Heart right ventricle (tissue), 16 donors: Measurements from ENCODE around the gene SOCS2. TPM values are rescaled to one million over a fixed set of nuclear protein-coding genes. Genes with fewer than 3 reads are reported as not detected.

ENCODE experiments used
- ATAC-seq, 8 donors: fragments of 200-7000 bp; cut with Tn5 transposase; one replicate each; pipeline ENCODE4 v1.9.1; 2020; ENCODE audit warnings: mild to moderate bottlenecking in 8 of 8, moderate library complexity in 8 of 8, moderate number of reproducible peaks in 1 of 8
- DNase-seq, 2 donors: peaks; one replicate each; pipeline ENCODE4 v3.0.0-alpha.2; 2020
- H3K27ac ChIP-seq, 10 donors: fragments of 200-600 bp; sonication (generic) in 2 of 10; one replicate each; pipeline versions ENCODE4 v1.5.0 to v1.8.0; 2020 to 2022; ENCODE audit warnings: mild to moderate bottlenecking in 3 of 10
- H3K27me3 ChIP-seq, 7 donors: fragments of 200-600 bp; one replicate each; pipeline ENCODE4 v1.8.0; 2021 to 2022; ENCODE audit warnings: mild to moderate bottlenecking in 2 of 7
- H3K36me3 ChIP-seq, 9 donors: fragments of 200-600 bp; sonication (generic) in 1 of 9; one replicate each; pipeline versions ENCODE4 v1.5.0 to v1.8.0; 2020 to 2022; ENCODE audit warnings: mild to moderate bottlenecking in 2 of 9
- H3K4me1 ChIP-seq, 9 donors: fragments of 200-600 bp; sonication (generic) in 1 of 9; one replicate each; pipeline versions ENCODE4 v1.5.0 to v1.8.0; 2020 to 2022; ENCODE audit warnings: mild to moderate bottlenecking in 4 of 9
- H3K4me3 ChIP-seq, 10 donors: fragments of 200-600 bp; sonication (generic) in 2 of 10; one replicate each; pipeline versions ENCODE4 v1.5.0 to v1.8.0; 2020 to 2022; ENCODE audit warnings: mild to moderate bottlenecking in 7 of 10, moderate library complexity in 2 of 10
- H3K9me3 ChIP-seq, 11 donors: fragments of 200-600 bp in 10 of 11; sonication (generic) in 2 of 11; one replicate each; pipeline versions ENCODE4 v1.5.0 to v1.8.0; 2013 to 2022; ENCODE audit warnings: mild to moderate bottlenecking in 2 of 11, control low read depth in 1 of 11, moderate library complexity in 1 of 11
- CTCF ChIP-seq, 9 donors: fragments of 200-600 bp; sonication (generic) in 2 of 9; IDR thresholded peaks; one replicate each; pipeline versions ENCODE4 v1.5.0 to v1.8.0; 2021 to 2022; ENCODE audit warnings: antibody characterized with exemption in 9 of 9, mild to moderate bottlenecking in 5 of 9, moderate library complexity in 1 of 9
- WGBS, 2 donors: extraction: QIAGEN DNeasy Blood & Tissue Kit; methylation state at CpG; one replicate each; pipeline ENCODE4 v1.1.7; 2013; ENCODE audit warnings: inconsistent platforms in 1 of 2; 5-methylcytosine and 5-hydroxymethylcytosine counted together
- intact Hi-C, 10 donors: fragments of 100-400 bp; cut with DNase I; formaldehyde crosslinking; loops; one replicate each; pipeline versions ENCODE4 v1.11.1 to v1.14.2; 2022
- long read RNA-seq, 3 donors: library from polyadenylated mRNA; unstranded; transcript quantifications; one replicate each; pipeline ENCODE4 v2.0.0, GENCODE V29; 2020 to 2021
- polyA plus RNA-seq, 2 donors: library from polyadenylated mRNA; stranded (reverse); fragments of 200-250 nt; gene quantifications; one replicate each; pipeline ENCODE4 v1.2.3, GENCODE V29; 2013
- total RNA-seq, 10 donors: library from RNA; stranded (reverse); fragmentation: NEBNext Ultra II Directional in 3 of 10; extraction: Animal tissue kit (Norgen Biotek cat#: 25700) in 3 of 10; gene quantifications; one replicate each; pipeline versions ENCODE4 v1.2.1 to v1.2.4, GENCODE V29; 2021 to 2023
- donor health status: Arrhythmogenic right ventricular cardiomyopathy.
- donor health status: ischemic (EF 13 %, LVEDD 7.1; RV severe dilation, severe dysfunction).
- donor health status: healthy with polysubstance abuse.
- donor health status: DM: no; HTN: yes; CAD: no.
- donor health status: DM: no; HTN: no; CAD: no.
- donor health status: ischemic (EF 25% LVEDD 6.9; RV normal size, moderate dysfunction).
- donor health status: ischemic (EF 25% LVEDD 5.7; RV mildly dilated, moderate dysfunction).
- donor health status: healthy.
- donor health status: DM: yes; HTN: yes; CAD: no.
- donor health status: Ischemic cardiomyopathy.
- donor health status: ischemic (EF 35%, LVEDD 5.7; RV mildly dilated, moderate dysfunction).
- donor health status: nonischemic (EF 11% LVEDD 7.7; RV severe dilation, severe dysfunction).
- donor health status: DM: yes; HTN: yes; CAD: no.
- donor health status: PGD.
- donor health status: ischemic (EF 29% LVEDD 5.4; RV normal size, mild dysfunction).
- donor health status: nonischemic (EF 23%, LVEDD 6.1; RV moderate dilation, normal function).

SOCS2 gene
- total RNA-seq = 10 to 100 TPM in 9 of 10 donors, 1 to 10 TPM in 1; 8.6 to 35.1 (median 18.3) TPM
- 10 to 100 TPM; 14.9 to 19.5 TPM for polyA plus RNA-seq
- long read RNA-seq, donor 1, partial matches to known transcripts = 0 of 3 reads
- long read RNA-seq, donor 1, other reads (novel, unspliced or antisense) = 3 of 3 reads
- long read RNA-seq, donor 2, partial matches to known transcripts = 0 of 4 reads
- long read RNA-seq, donor 2, other reads (novel, unspliced or antisense) = 2 of 4 reads
- long read RNA-seq, donor 3, transcript SOCS2-202 (3 exons, 1,065 nt) = major isoform, 11 of 23 reads
- long read RNA-seq, donor 3, partial matches to known transcripts = 0 of 23 reads
- long read RNA-seq, donor 3, other reads (novel, unspliced or antisense) = 1 of 23 reads

GRCh38 chr12:93571925-93572711 is at the start of gene SOCS2:
SOCS2 (plus strand) TSS chr12:93572675; CDS start chr12:93572898, 223 bp downstream.
- Histone ChIP-seq H3K9me3 (no peaks in the 10 kb centered on the region), H3K27me3 (peaks cover 0 to 82% (median 0%) of the 10 kb centered on the region in 7 donors), H3K4me1 (peaks cover 3 to 44% (median 32%) of the 10 kb centered on the region in 9 donors), H3K36me3 (peaks cover 0 to 30% (median 10%) of the 10 kb centered on the region in 9 donors), H3K27ac (peak within 1 kb of the TSS; percentile 93 to 100 (median 96)), H3K4me3 (peak within 1 kb of the TSS; percentile 62 to 100 (median 91))
- WGBS, 2 donors = 0% methylated on average over 52 to 59 of the region's 59 CpGs
- no peak for TF ChIP-seq CTCF (IDR thresholded peaks at IDR 0.05)
- peak; percentile 49 to 54 for DNase-seq
- peak in 2 of 8 donors; percentile 3 to 8 for ATAC-seq
- intact Hi-C loops = loop anchor here (1.0 to 10.0 kb wide), 23 partner anchors 19 to 529 kb away; partner anchors contain the start of gene CRADD (in 8 of the 10)

GRCh38 chr12:93524386-93525133 is 47.9 kb upstream of the SOCS2 start:
- intact Hi-C loops = loop anchor here in 1 of 10 donors (5.0 kb wide), 1 partner anchor 578 kb away; no protein-coding TSS in a partner anchor
- H3K27ac ChIP-seq = no peak overlapping the region
- no peak overlapping the region for H3K4me3 ChIP-seq
- H3K4me1 ChIP-seq = peaks cover 0 to 24% (median 0%) of the 10 kb centered on the region in 9 donors
- DNase-seq (no peak), ATAC-seq (no peak)
- H3K9me3 ChIP-seq = no peaks in the 10 kb centered on the region
- H3K36me3 ChIP-seq = no peaks in the 10 kb centered on the region
- no peaks in the 10 kb centered on the region for H3K27me3 ChIP-seq
- WGBS, 2 donors = 84 to 85% methylated on average over 10 of the region's 10 CpGs
- TF ChIP-seq CTCF (IDR thresholded peaks at IDR 0.05) = no peak

GRCh38 chr12:93526786-93527428 is 45.6 kb upstream of the SOCS2 start:
- 71 to 73% methylated on average over 4 of the region's 4 CpGs for WGBS, 2 donors
- TF ChIP-seq CTCF (IDR thresholded peaks at IDR 0.05) = no peak
- H3K27ac ChIP-seq = no peak overlapping the region
- no peaks in the 10 kb centered on the region for H3K36me3 ChIP-seq
- no peaks in the 10 kb centered on the region for H3K27me3 ChIP-seq
- no peak for ATAC-seq
- H3K4me3 ChIP-seq = no peak overlapping the region
- no peaks in the 10 kb centered on the region for H3K9me3 ChIP-seq
- intact Hi-C loops = no loop called here
- DNase-seq = no peak
- peaks cover 0 to 7% (median 0%) of the 10 kb centered on the region in 9 donors for H3K4me1 ChIP-seq
